GM23338 (cell line): ENCODE results near the gene MGAT3. TPM values are rescaled to one million over a fixed set of nuclear protein-coding genes. Genes with fewer than 3 reads are reported as not detected.

ENCODE experiments used
- ATAC-seq: fragments of 200-7000 bp; cut with Tn5 transposase; 3 replicates; pipeline ENCODE4 v1.9.1; 2020
- DNase-seq: peaks from one replicate; pipeline ENCODE4 v3.0.0-alpha.2; 2015; ENCODE audit warnings: low spot score
- H2AFZ ChIP-seq: fragments of 200-600 bp; sonication (generic); 2 replicates; pipeline ENCODE4 v1.8.0; 2016; ENCODE audit warnings: antibody characterized with exemption, mild to moderate bottlenecking, moderate library complexity
- H3F3A ChIP-seq: fragments of 200-600 bp; sonication (generic); replicated peaks from 2 replicates; pipeline ENCODE4 v1.8.0; 2017; ENCODE audit warnings: antibody characterized with exemption, mixed run types, low read depth
- H3K27ac ChIP-seq: fragments of 200-600 bp; sonication (generic); 2 replicates; pipeline ENCODE4 v1.6.1; 2016; ENCODE audit warnings: low read depth
- H3K27me3 ChIP-seq: fragments of 200-600 bp; sonication (generic); 2 replicates; pipeline ENCODE4 v1.8.0; 2016; ENCODE audit warnings: mild to moderate bottlenecking, mixed run types, moderate library complexity; ENCODE audit not compliant: insufficient read depth
- H3K36me3 ChIP-seq: fragments of 200-600 bp; sonication (generic); 2 replicates; pipeline ENCODE4 v1.8.0; 2016; ENCODE audit warnings: mild to moderate bottlenecking; ENCODE audit not compliant: insufficient read depth
- H3K4me1 ChIP-seq: fragments of 200-600 bp; sonication (generic); 2 replicates; pipeline ENCODE4 v1.8.0; 2016; ENCODE audit warnings: mild to moderate bottlenecking, moderate library complexity; ENCODE audit not compliant: insufficient read depth
- H3K4me2 ChIP-seq: fragments of 200-600 bp; sonication (generic); 2 replicates; pipeline ENCODE4 v1.7.1; 2017; ENCODE audit warnings: mixed run types
- H3K4me3 ChIP-seq: fragments of 200-600 bp; sonication (generic); 2 replicates; pipeline ENCODE4 v1.6.1; 2016; ENCODE audit warnings: mixed run types
- H3K79me2 ChIP-seq: fragments of 200-600 bp; sonication (generic); replicated peaks from 2 replicates; pipeline ENCODE4 v1.8.0; 2017; ENCODE audit warnings: mild to moderate bottlenecking; ENCODE audit not compliant: insufficient read depth
- H3K9me2 ChIP-seq: fragments of 200-600 bp; sonication (generic); 2 replicates; pipeline ENCODE4 v1.8.0; 2017; ENCODE audit not compliant: insufficient read depth
- H4K20me1 ChIP-seq: fragments of 200-600 bp; sonication (generic); replicated peaks from 2 replicates; pipeline ENCODE4 v1.8.0; 2017; ENCODE audit warnings: mild to moderate bottlenecking; ENCODE audit not compliant: insufficient read depth
- H3K27ac Mint-ChIP-seq: 2 replicates; pipeline ENCODE4 v1.8.0; 2020; ENCODE audit warnings: inconsistent platforms, mild to moderate bottlenecking, moderate library complexity, mixed read lengths
- H3K27me3 Mint-ChIP-seq: 3 replicates; pipeline ENCODE4 v1.8.0; 2022; ENCODE audit warnings: low read depth, mild to moderate bottlenecking, moderate library complexity, mixed read lengths, inconsistent platforms; ENCODE audit not compliant: insufficient read depth, poor library complexity
- H3K36me3 Mint-ChIP-seq: 3 replicates; pipeline ENCODE4 v1.8.0; 2021; ENCODE audit warnings: low read depth, mild to moderate bottlenecking, inconsistent platforms, moderate library complexity, mixed read lengths
- H3K4me1 Mint-ChIP-seq: 3 replicates; pipeline ENCODE4 v1.8.0; 2020; ENCODE audit warnings: mild to moderate bottlenecking, inconsistent platforms, mixed read lengths
- H3K4me3 Mint-ChIP-seq: 3 replicates; pipeline ENCODE4 v1.8.0; 2021; ENCODE audit warnings: moderate library complexity, mild to moderate bottlenecking, inconsistent platforms, mixed read lengths
- H3K9me3 Mint-ChIP-seq: 3 replicates; pipeline ENCODE4 v1.8.0; 2020; ENCODE audit warnings: moderate library complexity, mild to moderate bottlenecking, inconsistent platforms, mixed read lengths
- EZH2phosphoT487 ChIP-seq: fragments of 200-600 bp; sonication (generic); IDR thresholded peaks from one replicate; pipeline ENCODE4 v1.8.1; 2018; ENCODE audit warnings: antibody characterized with exemption; ENCODE audit not compliant: unreplicated experiment
- NANOG ChIP-seq: IDR thresholded peaks from 2 replicates; pipeline ENCODE4 v1.6.1; 2016; ENCODE audit warnings: antibody characterized with exemption, borderline replicate concordance
- STAT1 ChIP-seq: IDR thresholded peaks from one replicate; pipeline ENCODE4 v1.6.1; 2016; ENCODE audit warnings: antibody characterized with exemption; ENCODE audit not compliant: unreplicated experiment
- ZNF462 ChIP-seq: fragments of 250-450 bp; sonication (Bioruptor Pico); IDR thresholded peaks from 2 replicates; pipeline ENCODE4 v1.5.0; 2020; ENCODE audit warnings: mild to moderate bottlenecking, moderate library complexity
- polyA plus RNA-seq: library from polyadenylated mRNA; unstranded; fragments of >200 nt; fragmentation: Nextera tagmentation; extraction: Ambion mirVana; gene quantifications from 2 replicates; pipeline ENCODE4 v1.2.1, GENCODE V29; 2016
- total RNA-seq: library from RNA; depleted of rRNA; stranded (reverse); fragments of >200 nt; shearing (Covaris generic); gene quantifications from 2 replicates; pipeline ENCODE4 v1.2.3, GENCODE V29; 2014
- TF ChIP-seq, protein P1 (sequence below), 2 experiments: fragments of 200-600 bp in 1 of 2; sonication (generic) in 1 of 2; conservative IDR thresholded peaks; 2 replicates each; pipeline versions ENCODE4 v1.5.1 to v1.6.1; 2016 to 2017; ENCODE audit warnings: antibody characterized with exemption in 2 of 2, low read depth in 2 of 2, mild to moderate bottlenecking in 2 of 2, moderate library complexity in 1 of 2
- TF ChIP-seq, protein P2 (sequence below): IDR thresholded peaks from one replicate; pipeline ENCODE4 v1.6.1; 2018; ENCODE audit warnings: antibody characterized with exemption; ENCODE audit not compliant: unreplicated experiment

MGAT3 gene
- total and polyA plus RNA-seq, 2 experiments from 2014 or later, result 1.7 to 10.2 TPM

DNA sequence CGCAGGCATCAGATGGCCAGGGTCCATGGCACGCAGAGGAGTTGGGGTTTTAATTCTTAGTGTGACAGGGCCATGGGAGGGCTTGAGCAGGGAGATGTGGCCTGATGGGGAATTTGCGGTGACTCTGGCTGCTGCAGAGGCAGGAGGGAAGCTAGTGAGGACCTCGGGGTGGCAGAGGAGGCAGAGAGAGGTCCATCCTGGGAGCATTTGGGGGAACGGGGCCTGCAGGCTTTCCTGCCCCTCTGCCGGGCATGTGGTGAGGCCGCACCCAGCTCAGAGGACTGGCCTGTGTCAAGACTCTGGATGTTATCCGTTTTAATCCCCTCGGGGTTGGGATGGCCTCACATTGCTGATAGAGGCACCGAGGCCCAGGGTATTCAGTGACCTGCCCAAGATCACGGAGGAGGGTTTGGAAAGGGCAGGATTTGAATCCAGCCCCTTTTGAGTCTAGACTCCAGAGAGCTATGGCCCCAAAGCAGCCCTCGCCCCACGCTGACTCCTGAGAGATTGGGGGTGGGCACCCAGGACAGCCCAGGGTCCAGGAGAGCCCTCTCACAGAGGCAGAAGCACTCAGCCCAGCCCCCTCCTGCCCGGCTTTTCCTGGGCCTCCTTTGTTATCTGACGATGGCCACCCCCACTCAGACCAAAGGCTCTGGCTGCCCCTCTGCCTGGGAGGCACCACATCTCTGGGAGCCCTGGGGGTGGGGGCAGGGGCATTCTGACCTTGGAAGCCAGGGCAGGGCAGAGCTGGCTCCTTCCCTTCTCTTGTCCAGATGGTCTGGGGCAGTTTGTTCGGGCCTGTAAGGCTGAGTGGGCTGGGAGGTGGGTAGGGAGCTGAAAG, 13.9 kb downstream of the MGAT3 start (continued):
- TF ChIP-seq, protein P1, sequence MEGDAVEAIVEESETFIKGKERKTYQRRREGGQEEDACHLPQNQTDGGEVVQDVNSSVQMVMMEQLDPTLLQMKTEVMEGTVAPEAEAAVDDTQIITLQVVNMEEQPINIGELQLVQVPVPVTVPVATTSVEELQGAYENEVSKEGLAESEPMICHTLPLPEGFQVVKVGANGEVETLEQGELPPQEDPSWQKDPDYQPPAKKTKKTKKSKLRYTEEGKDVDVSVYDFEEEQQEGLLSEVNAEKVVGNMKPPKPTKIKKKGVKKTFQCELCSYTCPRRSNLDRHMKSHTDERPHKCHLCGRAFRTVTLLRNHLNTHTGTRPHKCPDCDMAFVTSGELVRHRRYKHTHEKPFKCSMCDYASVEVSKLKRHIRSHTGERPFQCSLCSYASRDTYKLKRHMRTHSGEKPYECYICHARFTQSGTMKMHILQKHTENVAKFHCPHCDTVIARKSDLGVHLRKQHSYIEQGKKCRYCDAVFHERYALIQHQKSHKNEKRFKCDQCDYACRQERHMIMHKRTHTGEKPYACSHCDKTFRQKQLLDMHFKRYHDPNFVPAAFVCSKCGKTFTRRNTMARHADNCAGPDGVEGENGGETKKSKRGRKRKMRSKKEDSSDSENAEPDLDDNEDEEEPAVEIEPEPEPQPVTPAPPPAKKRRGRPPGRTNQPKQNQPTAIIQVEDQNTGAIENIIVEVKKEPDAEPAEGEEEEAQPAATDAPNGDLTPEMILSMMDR (conservative IDR thresholded peaks at IDR 0.05; ENCODE audit: low read depth in 2 of 2), result no peak

- Histone ChIP-seq H3K9me2 (no peaks in the 10 kb centered on the region), H3K4me2 (peak overlapping the region; percentile 73), H3K4me1 (peaks cover 49% of the 10 kb centered on the region), H3K36me3 (no peaks in the 10 kb centered on the region), H3K4me3 (peak overlapping the region; percentile 30; the same call in 1 of the 2 replicates), H2AFZ (no peak overlapping the region), H3K79me2 (no peaks in the 10 kb centered on the region), H4K20me1 (no peaks in the 10 kb centered on the region), H3F3A (peaks cover 14% of the 10 kb centered on the region), H3K27me3 (no peaks in the 10 kb centered on the region), H3K27ac (peak overlapping the region; percentile 76)
- ATAC-seq, result peak; percentile 9
- H3K4me1 Mint-ChIP-seq, result peaks cover 72% of the 10 kb centered on the region
- H3K36me3 Mint-ChIP-seq, result no peaks in the 10 kb centered on the region; the same call in 2 of the 3 replicates
- DNase-seq, result no peak
- H3K27ac Mint-ChIP-seq, result no peak overlapping the region
- no peak for TF ChIP-seq ZNF462 (CRISPR knock-in tag)
- TF ChIP-seq NANOG, result no peak
- TF ChIP-seq, protein P2, sequence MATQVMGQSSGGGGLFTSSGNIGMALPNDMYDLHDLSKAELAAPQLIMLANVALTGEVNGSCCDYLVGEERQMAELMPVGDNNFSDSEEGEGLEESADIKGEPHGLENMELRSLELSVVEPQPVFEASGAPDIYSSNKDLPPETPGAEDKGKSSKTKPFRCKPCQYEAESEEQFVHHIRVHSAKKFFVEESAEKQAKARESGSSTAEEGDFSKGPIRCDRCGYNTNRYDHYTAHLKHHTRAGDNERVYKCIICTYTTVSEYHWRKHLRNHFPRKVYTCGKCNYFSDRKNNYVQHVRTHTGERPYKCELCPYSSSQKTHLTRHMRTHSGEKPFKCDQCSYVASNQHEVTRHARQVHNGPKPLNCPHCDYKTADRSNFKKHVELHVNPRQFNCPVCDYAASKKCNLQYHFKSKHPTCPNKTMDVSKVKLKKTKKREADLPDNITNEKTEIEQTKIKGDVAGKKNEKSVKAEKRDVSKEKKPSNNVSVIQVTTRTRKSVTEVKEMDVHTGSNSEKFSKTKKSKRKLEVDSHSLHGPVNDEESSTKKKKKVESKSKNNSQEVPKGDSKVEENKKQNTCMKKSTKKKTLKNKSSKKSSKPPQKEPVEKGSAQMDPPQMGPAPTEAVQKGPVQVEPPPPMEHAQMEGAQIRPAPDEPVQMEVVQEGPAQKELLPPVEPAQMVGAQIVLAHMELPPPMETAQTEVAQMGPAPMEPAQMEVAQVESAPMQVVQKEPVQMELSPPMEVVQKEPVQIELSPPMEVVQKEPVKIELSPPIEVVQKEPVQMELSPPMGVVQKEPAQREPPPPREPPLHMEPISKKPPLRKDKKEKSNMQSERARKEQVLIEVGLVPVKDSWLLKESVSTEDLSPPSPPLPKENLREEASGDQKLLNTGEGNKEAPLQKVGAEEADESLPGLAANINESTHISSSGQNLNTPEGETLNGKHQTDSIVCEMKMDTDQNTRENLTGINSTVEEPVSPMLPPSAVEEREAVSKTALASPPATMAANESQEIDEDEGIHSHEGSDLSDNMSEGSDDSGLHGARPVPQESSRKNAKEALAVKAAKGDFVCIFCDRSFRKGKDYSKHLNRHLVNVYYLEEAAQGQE, result no peak
- TF ChIP-seq EZH2phosphoT487, result no peak
- TF ChIP-seq STAT1, result no peak
- H3K9me3 Mint-ChIP-seq, result no peaks in the 10 kb centered on the region; the same call in 2 of the 3 replicates
- H3K4me3 Mint-ChIP-seq, result peak overlapping the region; percentile 33; the same call in 2 of the 3 replicates
- H3K27me3 Mint-ChIP-seq, result peaks cover 30% of the 10 kb centered on the region
These were observed 14.7 kb downstream of the MGAT3 start for GRCh38 chr22:39471381-39472141.
